Neutrophil (primary cell): ENCODE data around the gene SHH.

Experiments used
- H3K27ac ChIP-seq: fragments of 200-600 bp; sonication (generic); 2 replicates; pipeline ENCODE4 v1.5.1; 2016; ENCODE audit warnings: mild to moderate bottlenecking, moderate library complexity
- H3K27me3 ChIP-seq: fragments of 200-600 bp; sonication (generic); 2 replicates; pipeline ENCODE4 v1.6.0; 2016; ENCODE audit warnings: mild to moderate bottlenecking
- H3K36me3 ChIP-seq: fragments of 200-600 bp; sonication (generic); 2 replicates; pipeline ENCODE4 v1.5.1; 2017
- H3K4me1 ChIP-seq, 2 experiments: fragments of 200-600 bp in 1 of 2; sonication (generic) in 1 of 2; 1 replicate in 1 of 2; 2 replicates in 1 of 2; pipeline versions ENCODE4 v1.5.1 to v1.6.1; 2013 to 2016; ENCODE audit warnings: low read depth in 1 of 2, low read length in 1 of 2, mild to moderate bottlenecking in 1 of 2, moderate library complexity in 1 of 2; ENCODE audit not compliant: control insufficient read depth in 1 of 2, insufficient read depth in 1 of 2
- H3K4me3 ChIP-seq, 2 experiments: fragments of 200-600 bp in 1 of 2; sonication (generic) in 1 of 2; 1 replicate in 1 of 2; 2 replicates in 1 of 2; pipeline ENCODE4 v1.5.1; 2013 to 2016; ENCODE audit warnings: low read depth in 1 of 2, low read length in 1 of 2, mild to moderate bottlenecking in 1 of 2, moderate library complexity in 1 of 2
- H3K9me3 ChIP-seq: fragments of 200-600 bp; sonication (generic); 2 replicates; pipeline ENCODE4 v1.5.1; 2016
- CTCF ChIP-seq: fragments of 200-600 bp; sonication (generic); IDR thresholded peaks from 2 replicates; pipeline ENCODE4 v1.5.1; 2016; ENCODE audit warnings: antibody characterized with exemption

Gene SHH

GRCh38 chr7:155830961-155831806 lies 18.9 kb upstream of the SHH start:
- Histone ChIP-seq H3K4me1 (no peaks in the 10 kb centered on the region), H3K27ac (no peak overlapping the region), H3K36me3 (no peaks in the 10 kb centered on the region), H3K27me3 (peaks cover 22% of the 10 kb centered on the region), H3K4me3 (no peak overlapping the region), H3K9me3 (no peaks in the 10 kb centered on the region)
- no peak for TF ChIP-seq CTCF

DNA sequence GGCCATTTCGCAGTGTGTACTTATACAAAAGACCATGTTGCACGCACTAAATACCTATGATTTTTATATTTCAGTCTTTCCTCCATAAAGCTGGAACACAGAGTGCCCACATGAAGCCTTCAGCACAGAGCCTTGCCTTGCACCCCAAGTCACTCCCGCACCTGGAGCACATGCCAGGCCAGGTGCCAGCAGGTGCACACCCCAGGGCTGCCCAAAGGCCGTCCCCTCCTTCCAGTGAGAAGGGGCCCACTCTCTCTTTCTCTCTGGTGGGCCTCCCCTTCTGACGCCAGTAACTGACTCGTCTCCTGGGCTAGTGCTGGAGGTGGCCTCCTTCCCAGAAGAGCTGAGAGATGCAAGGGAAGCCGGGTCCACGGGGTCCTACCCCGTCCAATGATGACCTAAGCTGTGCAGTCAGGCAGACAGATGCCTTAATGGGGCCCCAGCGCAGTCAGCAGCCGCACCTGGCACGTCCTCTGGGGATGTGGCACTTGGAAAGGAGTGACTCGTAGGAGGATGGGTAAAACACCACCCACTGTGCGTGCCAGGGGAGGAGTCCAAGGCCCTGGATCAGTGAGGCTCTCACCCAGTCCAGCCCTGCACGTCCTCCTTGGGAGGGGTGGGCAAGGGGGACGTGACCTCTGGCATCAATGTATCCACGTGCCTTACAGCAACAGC lies 17.7 kb upstream of the SHH start:
- no peaks in the 10 kb centered on the region for H3K9me3 ChIP-seq
- H3K4me1 ChIP-seq = no peaks in the 10 kb centered on the region
- no peak for TF ChIP-seq CTCF

GRCh38 chr7:155825336-155825735 lies 13.1 kb upstream of the SHH start:
- no peak overlapping the region for H3K27ac ChIP-seq
- no peaks in the 10 kb centered on the region for H3K36me3 ChIP-seq
- no peaks in the 10 kb centered on the region for H3K4me1 ChIP-seq
- H3K9me3 ChIP-seq = no peaks in the 10 kb centered on the region
- TF ChIP-seq CTCF = no peak
- peaks cover 65% of the 10 kb centered on the region for H3K27me3 ChIP-seq
- no peak overlapping the region for H3K4me3 ChIP-seq

More for the DNA sequence above, 17.7 kb upstream of the SHH start:
- Histone ChIP-seq H3K27ac (no peak overlapping the region), H3K27me3 (peaks cover 34% of the 10 kb centered on the region), H3K4me3 (no peak overlapping the region), H3K36me3 (no peaks in the 10 kb centered on the region)

DNA sequence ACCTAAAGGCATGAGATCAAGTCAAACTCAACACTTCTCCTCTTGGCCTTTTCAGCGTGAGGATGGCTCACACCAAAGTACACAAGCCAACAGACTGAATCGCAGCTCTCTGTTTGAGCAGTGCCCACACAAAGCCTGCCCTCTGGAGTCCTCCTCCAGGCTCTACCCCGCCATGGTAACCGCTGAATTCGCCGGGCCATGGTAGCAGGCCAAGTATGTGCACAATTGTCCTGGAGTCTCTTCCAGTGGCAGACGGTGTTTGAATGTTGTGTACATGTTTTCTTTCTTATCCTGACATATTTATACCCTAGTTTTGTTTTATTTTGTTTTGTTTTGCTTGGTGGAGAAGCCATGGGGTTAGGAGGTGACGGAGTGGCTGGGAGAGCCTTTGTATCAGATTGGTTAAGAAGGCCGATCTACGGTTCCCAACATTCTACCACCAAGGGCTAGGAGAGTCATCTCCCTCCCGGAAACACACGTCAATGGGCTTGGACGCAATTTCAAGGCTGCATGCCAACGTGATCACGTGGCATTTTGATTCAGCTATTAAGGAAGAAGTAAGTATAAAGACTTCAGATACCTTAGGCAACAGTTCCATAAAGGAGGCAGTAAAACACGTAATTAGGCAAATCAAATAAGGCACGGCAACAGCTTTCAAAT lies 12.1 kb upstream of the SHH start:
- Histone ChIP-seq H3K36me3 (no peaks in the 10 kb centered on the region), H3K27me3 (peaks cover 75% of the 10 kb centered on the region), H3K4me1 (no peaks in the 10 kb centered on the region), H3K27ac (no peak overlapping the region), H3K4me3 (no peak overlapping the region), H3K9me3 (no peaks in the 10 kb centered on the region)
- TF ChIP-seq CTCF = no peak

DNA sequence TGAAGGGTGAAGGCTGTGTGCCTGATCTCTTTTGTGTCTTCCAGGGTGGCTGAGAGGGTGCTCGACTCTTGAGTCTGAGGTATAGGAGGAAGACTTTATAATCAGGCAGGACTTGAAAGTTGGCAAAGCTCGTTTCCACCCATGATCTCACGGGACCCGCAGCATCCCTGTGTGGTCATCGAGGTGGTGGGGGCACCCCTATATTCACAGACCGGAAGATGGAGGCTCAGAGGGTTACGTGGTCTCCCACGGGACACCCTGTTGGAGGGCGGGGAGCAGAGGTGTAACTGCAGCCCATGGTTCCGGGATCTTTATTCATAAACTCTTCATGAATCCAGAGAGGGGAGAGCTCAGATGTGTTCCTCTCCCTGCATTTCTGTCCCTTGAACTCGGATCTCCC lies 9.6 kb upstream of the SHH start:
- H3K4me3 ChIP-seq = no peak overlapping the region
- H3K27me3 ChIP-seq = peaks cover 90% of the 10 kb centered on the region
- no peak for TF ChIP-seq CTCF

More for the DNA sequence above, 9.6 kb upstream of the SHH start:
- Histone ChIP-seq H3K9me3 (no peaks in the 10 kb centered on the region), H3K27ac (no peak overlapping the region), H3K36me3 (no peaks in the 10 kb centered on the region), H3K4me1 (no peaks in the 10 kb centered on the region)
